ENCODE data around the gene ARNT2.
A peak's percentile ranks its signal among the peaks of the same experiment; 100 is the strongest.

Gene ARNT2

DNA sequence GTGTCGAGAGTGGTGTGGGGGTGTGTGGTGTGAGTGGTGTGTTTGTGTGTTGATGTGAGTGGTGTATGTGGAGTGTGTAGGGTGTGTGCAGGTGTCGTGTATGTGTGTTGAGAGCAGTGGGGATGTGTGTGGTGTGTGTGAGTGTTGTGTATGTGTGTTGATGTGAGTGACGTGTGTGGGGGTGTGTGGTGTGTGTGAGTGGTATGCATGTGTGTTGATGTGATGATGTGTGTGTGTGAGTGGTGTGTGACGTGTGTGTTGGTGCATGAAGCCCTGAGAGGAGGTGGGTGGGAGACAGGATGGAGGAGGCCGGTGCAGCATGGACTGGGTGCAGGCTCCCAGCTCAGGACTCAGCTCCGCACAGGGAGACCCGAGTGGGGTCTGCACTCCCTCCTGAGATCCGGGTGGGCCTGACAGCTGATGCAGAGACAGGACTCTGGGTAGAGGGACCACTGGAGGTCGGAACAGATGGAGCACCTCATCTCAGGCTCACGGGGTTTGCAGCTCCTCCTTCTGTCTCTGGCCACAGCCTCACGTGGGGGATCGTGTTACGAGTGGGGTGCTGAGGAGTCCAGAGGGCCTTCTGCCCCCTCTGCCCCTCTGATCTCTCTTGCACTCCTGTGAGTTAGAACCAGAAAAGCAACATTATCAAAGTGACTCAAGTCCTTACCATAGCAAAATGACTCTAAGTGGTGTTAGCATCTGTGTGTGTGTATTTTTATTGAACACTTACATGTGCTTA lies 41.3 kb downstream of the ARNT2 start:
- no peak overlapping the region for H3K4me3 ChIP-seq (ENCODE audit: low read length)
- no peak overlapping the region for H3K27ac ChIP-seq (ENCODE audit: low read length)
- H3K9ac ChIP-seq (ENCODE audit: low read depth, low read length), result no peak overlapping the region
- H3K36me3 ChIP-seq (ENCODE audit: insufficient read depth, low read depth, low read length), result no peaks in the 10 kb centered on the region
- H3K4me1 ChIP-seq (ENCODE audit: insufficient read depth, low read length), result peaks cover 1% of the 10 kb centered on the region; the same call in 1 of the 2 replicates
- H3K27me3 ChIP-seq (ENCODE audit: insufficient read depth, low read length), result no peaks in the 10 kb centered on the region
- no peaks in the 10 kb centered on the region for H3K9me3 ChIP-seq (ENCODE audit: insufficient read depth, low read depth, low read length)

DNA sequence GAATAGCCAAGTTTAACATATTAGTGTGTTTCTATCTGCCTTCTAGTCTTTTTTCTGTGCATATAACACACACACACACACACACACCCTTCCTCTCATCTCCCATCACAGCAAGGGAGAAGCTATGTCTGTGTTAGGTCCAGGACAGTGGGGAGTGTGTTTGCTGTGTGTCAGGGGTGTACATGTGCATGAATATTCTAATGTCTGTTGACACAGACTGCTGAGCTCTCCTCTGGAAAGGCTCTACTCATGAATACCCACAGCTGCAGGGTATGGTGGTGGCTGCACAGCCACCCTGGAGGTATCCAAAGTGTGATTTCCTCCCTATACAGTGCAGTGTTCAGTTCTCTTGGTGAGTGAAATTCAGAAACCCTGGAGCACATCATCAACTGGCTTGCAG lies 42.9 kb downstream of the ARNT2 start:
- no peak overlapping the region for H3K9ac ChIP-seq (ENCODE audit: low read depth, low read length)
- no peak overlapping the region for H3K27ac ChIP-seq (ENCODE audit: low read length)
- peaks cover 14% of the 10 kb centered on the region; the same call in 1 of the 2 replicates for H3K4me1 ChIP-seq (ENCODE audit: insufficient read depth, low read length)
- no peaks in the 10 kb centered on the region for H3K36me3 ChIP-seq (ENCODE audit: insufficient read depth, low read depth, low read length)
- no peaks in the 10 kb centered on the region for H3K9me3 ChIP-seq (ENCODE audit: insufficient read depth, low read depth, low read length)
- H3K27me3 ChIP-seq (ENCODE audit: insufficient read depth, low read length), result no peaks in the 10 kb centered on the region
- no peak overlapping the region for H3K4me3 ChIP-seq (ENCODE audit: low read length)

DNA sequence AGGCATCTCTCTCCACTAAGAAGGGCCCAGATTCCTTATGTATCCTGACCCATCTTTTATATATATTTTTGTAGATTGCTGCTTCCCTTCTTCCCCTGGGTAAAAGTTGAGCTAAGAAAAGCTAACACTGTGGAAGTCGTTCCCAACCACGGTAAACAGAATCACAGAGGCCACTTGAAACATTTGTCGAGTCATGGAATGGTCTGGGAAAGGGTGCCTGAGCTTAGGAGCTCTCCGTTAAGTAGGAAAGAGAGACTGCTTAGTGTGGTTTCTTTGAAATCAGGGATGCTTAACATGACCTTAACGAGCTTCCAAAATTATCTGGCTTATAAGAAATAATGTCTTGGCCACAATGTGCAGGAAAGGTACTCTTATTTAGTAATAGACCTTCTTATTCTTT lies 45.6 kb downstream of the ARNT2 start:
- Histone ChIP-seq H3K27ac (ENCODE audit: low read length) (no peak overlapping the region), H3K9me3 (ENCODE audit: insufficient read depth, low read depth, low read length) (no peaks in the 10 kb centered on the region), H3K4me1 (ENCODE audit: insufficient read depth, low read length) (peaks cover 14% of the 10 kb centered on the region; the same call in 1 of the 2 replicates), H3K27me3 (ENCODE audit: insufficient read depth, low read length) (no peaks in the 10 kb centered on the region), H3K9ac (ENCODE audit: low read depth, low read length) (no peak overlapping the region), H3K4me3 (ENCODE audit: low read length) (no peak overlapping the region), H3K36me3 (ENCODE audit: insufficient read depth, low read depth, low read length) (no peaks in the 10 kb centered on the region)

DNA sequence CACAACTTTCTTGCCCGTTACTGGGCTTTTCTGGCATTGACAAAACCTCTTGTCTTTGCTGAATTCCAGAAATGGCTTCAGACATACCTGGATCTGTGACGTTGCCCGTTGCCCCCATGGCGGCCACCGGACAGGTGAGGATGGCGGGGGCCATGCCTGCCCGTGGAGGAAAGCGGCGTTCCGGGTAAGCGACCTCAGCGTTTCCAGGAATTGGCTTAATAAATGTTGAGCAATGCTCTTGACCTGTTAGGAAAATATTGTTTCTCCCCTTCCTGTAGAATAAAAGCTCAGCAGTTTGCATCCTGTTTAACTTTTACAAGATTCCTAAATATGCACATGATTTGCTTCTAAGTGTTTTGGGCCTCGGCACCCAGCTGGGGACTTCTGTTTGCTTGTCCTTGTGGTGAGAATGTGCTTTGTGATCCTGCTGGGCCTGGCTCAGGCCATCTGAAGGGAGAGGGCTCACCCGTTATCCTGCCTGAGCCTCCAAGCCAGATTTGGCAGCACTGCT lies 46.7 kb downstream of the ARNT2 start:
- H3K27ac ChIP-seq (ENCODE audit: low read length), result no peak overlapping the region
- H3K36me3 ChIP-seq (ENCODE audit: insufficient read depth, low read depth, low read length), result no peaks in the 10 kb centered on the region
- H3K4me1 ChIP-seq (ENCODE audit: insufficient read depth, low read length), result peaks cover 14% of the 10 kb centered on the region; the same call in 1 of the 2 replicates
- H3K9ac ChIP-seq (ENCODE audit: low read depth, low read length), result no peak overlapping the region
- H3K27me3 ChIP-seq (ENCODE audit: insufficient read depth, low read length), result no peaks in the 10 kb centered on the region
- H3K4me3 ChIP-seq (ENCODE audit: low read length), result peak overlapping the region; percentile 17; the same call in 1 of the 2 replicates
- no peaks in the 10 kb centered on the region for H3K9me3 ChIP-seq (ENCODE audit: insufficient read depth, low read depth, low read length)

DNA sequence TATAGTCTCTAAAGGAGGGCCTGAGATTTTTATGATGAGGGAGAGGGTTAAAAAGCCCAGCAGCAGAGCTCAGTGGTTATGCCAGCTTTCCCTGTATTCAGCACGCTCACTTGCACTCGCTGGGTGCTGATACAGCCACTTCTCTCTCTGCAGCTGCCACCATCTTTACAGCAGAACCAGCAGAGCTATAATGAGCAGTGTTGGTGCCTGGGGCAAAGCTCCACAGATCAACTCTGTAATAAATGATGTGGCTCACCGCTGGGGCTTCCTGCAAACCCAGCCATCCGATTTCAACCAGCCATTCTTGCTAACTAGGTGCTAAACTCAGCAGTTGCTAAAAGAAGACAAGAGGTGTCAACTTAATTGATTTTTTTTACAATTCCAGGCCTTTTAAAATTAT lies 48.0 kb downstream of the ARNT2 start:
- no peak overlapping the region for H3K4me3 ChIP-seq (ENCODE audit: low read length)
- peaks cover 14% of the 10 kb centered on the region; the same call in 1 of the 2 replicates for H3K4me1 ChIP-seq (ENCODE audit: insufficient read depth, low read length)
- H3K27me3 ChIP-seq (ENCODE audit: insufficient read depth, low read length), result no peaks in the 10 kb centered on the region
- H3K9ac ChIP-seq (ENCODE audit: low read depth, low read length), result no peak overlapping the region
- no peaks in the 10 kb centered on the region for H3K36me3 ChIP-seq (ENCODE audit: insufficient read depth, low read depth, low read length)
- H3K27ac ChIP-seq (ENCODE audit: low read length), result no peak overlapping the region
- H3K9me3 ChIP-seq (ENCODE audit: insufficient read depth, low read depth, low read length), result no peaks in the 10 kb centered on the region

DNA sequence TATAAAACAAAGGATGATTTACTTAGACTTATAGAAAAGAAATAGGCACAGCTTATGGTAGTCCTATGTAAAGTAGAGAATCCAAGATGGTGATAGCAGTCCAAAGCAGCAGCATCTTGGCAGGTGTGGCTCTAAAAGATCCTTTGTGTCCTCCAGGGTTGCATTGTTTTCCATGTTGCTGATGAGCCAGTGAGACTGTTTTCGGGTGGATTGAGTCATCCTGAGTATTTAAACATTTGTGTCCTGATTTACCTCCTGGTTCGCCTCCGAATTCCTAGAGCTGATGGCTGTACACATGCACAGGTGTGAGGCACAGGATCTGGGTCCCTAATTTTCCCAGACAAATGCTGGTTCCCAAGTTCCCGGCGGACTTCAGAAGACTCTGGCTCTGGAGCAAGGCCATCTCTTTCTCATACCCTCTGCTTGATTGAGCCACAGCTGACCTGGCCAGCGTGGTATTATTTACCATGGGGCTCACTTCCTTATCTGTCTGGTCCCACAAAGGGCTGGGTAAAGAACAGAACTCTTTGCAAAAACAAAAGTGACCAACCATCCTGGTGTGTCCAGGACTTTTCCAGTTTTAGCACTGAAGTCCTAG lies 51.0 kb downstream of the ARNT2 start:
- Histone ChIP-seq H3K36me3 (ENCODE audit: insufficient read depth, low read depth, low read length) (no peaks in the 10 kb centered on the region), H3K27ac (ENCODE audit: low read length) (no peak overlapping the region), H3K9ac (ENCODE audit: low read depth, low read length) (no peak overlapping the region), H3K4me3 (ENCODE audit: low read length) (no peak overlapping the region), H3K9me3 (ENCODE audit: insufficient read depth, low read depth, low read length) (no peaks in the 10 kb centered on the region), H3K4me1 (ENCODE audit: insufficient read depth, low read length) (peaks cover 14% of the 10 kb centered on the region; the same call in 1 of the 2 replicates), H3K27me3 (ENCODE audit: insufficient read depth, low read length) (no peaks in the 10 kb centered on the region)

DNA sequence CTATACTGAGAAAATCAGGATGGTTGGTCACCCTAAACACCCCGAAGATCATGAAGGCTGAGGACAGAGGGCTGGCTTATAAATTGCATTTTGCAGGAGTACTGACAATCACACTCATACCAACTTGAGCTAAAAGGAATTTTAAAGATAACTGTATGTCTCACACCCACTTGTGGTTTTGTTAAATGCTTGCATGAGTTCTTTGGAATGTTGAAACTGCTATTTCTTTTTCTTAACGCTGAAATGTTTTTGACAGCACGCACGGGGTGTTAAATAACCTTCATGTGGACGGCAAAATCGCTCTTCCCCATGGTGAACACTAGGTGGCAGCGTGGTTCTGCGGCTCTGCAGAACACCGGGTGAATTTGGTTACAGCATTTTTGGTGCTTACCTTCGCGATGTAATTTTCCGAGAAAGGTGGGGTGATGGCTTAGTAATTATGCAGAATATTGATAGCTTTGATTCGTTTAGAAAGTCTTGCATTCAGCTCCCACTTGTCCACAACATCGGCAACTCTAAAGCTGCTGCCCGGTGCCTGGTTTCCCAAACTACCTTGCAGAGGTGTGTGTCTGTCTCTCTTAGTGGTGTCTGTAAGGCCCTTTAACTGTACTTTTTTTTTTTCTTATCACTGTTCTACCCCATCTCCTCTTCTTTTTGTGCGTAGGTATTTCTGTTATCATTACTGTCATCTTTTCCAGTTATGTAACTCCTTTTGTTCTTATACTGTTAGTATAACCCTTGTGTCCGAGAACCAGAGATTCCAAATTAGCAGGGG lies 51.7 kb downstream of the ARNT2 start:
- no peak overlapping the region for H3K4me3 ChIP-seq (ENCODE audit: low read length)
- H3K9ac ChIP-seq (ENCODE audit: low read depth, low read length), result no peak overlapping the region

DNA sequence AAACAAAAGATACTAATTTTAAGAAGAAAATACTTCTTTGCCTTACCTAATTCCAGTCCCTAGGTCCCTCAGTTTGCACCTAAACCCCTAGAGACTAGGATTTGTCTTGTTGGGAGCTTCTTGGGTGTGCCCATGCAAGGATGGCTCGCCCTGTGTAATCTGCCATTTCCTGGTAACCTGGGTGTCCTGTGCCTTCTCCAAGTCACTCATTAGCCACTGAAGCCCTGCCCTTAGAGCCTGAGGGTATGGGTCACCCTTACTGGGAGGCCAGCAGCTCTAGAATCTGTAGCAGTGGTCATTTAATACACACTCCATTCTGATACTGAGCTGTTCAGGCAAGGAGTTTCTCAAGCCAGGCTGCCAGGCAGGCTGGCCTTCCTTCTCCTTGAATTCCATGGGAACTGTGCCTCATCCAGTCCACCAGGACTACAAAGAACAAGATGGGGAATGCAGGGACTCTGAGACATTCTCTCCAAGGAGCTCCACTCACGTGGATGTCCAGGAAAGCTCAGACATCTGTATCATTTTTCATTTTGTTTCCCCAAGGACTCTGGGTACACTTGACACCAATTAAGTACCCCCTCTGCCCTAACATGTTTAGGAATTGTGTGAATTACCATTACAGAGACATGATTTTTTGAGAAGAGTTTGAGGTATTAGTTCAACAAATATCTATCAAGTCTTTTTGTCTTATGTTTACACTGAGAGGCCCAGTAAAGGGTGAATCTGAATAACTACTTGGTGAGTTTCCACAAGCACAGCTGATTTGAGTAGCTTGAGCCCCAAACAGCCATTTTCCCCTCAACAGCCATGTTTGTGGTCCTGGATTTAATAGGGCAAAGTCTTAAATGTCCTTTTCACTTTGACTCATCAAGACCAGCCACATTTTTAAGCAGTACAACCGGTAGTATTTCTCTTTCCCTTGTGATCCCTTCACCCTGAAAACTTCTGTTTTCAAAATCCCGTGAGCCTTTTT lies 52.6 kb downstream of the ARNT2 start:
- Histone ChIP-seq H3K9ac (ENCODE audit: low read depth, low read length) (no peak overlapping the region), H3K27ac (ENCODE audit: low read length) (no peak overlapping the region), H3K36me3 (ENCODE audit: insufficient read depth, low read depth, low read length) (no peaks in the 10 kb centered on the region)

More for the DNA sequence above, 51.7 kb downstream of the ARNT2 start:
- Histone ChIP-seq H3K27me3 (ENCODE audit: insufficient read depth, low read length) (no peaks in the 10 kb centered on the region), H3K4me1 (ENCODE audit: insufficient read depth, low read length) (peaks cover 9% of the 10 kb centered on the region; the same call in 1 of the 2 replicates), H3K9me3 (ENCODE audit: insufficient read depth, low read depth, low read length) (no peaks in the 10 kb centered on the region), H3K27ac (ENCODE audit: low read length) (no peak overlapping the region), H3K36me3 (ENCODE audit: insufficient read depth, low read depth, low read length) (no peaks in the 10 kb centered on the region)

DNA sequence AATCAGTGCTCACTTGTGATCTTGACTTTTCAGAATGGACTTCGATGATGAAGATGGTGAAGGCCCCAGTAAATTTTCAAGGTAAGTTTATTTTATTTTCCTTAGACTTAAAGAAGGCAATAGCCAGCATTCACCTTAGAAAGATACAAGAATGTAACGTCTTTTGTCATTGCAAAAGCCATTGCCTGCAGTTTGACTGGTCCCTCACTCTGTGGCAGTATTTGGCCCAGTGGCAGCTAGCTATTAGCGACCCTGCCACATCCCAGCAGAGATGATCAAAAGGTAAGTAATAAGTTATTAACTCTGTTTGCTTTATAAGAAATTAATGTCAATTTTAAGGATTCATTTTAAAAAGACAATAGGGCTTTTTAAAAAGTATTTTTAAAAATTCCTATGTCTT lies 53.7 kb downstream of the ARNT2 start:
- Histone ChIP-seq H3K4me3 (ENCODE audit: low read length) (no peak overlapping the region), H3K9me3 (ENCODE audit: insufficient read depth, low read depth, low read length) (no peaks in the 10 kb centered on the region), H3K27me3 (ENCODE audit: insufficient read depth, low read length) (no peaks in the 10 kb centered on the region), H3K36me3 (ENCODE audit: insufficient read depth, low read depth, low read length) (no peaks in the 10 kb centered on the region), H3K27ac (ENCODE audit: low read length) (no peak overlapping the region), H3K9ac (ENCODE audit: low read depth, low read length) (no peak overlapping the region), H3K4me1 (ENCODE audit: insufficient read depth, low read length) (no peaks in the 10 kb centered on the region)

More for the DNA sequence above, 52.6 kb downstream of the ARNT2 start:
- Histone ChIP-seq H3K4me1 (ENCODE audit: insufficient read depth, low read length) (peaks cover under 1% of the 10 kb centered on the region; the same call in 1 of the 2 replicates), H3K9me3 (ENCODE audit: insufficient read depth, low read depth, low read length) (no peaks in the 10 kb centered on the region), H3K27me3 (ENCODE audit: insufficient read depth, low read length) (no peaks in the 10 kb centered on the region), H3K4me3 (ENCODE audit: low read length) (no peak overlapping the region)

DNA sequence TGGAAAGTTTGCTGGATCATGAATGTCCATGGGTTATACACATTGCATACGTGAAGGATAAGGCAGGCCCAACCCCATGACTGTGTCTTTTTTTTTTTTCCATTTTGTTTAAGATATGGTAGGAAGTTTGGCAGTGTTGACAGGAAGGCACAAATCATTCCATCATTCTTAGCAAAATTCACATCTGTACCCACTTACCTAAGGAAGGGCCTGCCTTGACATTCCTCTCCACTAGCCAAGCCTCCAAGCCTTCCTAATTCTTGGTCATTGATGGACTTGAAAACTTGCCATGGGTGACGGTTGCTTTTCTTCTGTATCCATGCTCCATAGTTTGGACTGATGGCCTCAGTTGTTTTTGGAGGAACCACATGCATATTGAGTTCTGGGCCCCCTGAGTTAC lies 54.4 kb downstream of the ARNT2 start:
- Histone ChIP-seq H3K9me3 (ENCODE audit: insufficient read depth, low read depth, low read length) (no peaks in the 10 kb centered on the region), H3K36me3 (ENCODE audit: insufficient read depth, low read depth, low read length) (no peaks in the 10 kb centered on the region), H3K27me3 (ENCODE audit: insufficient read depth, low read length) (no peaks in the 10 kb centered on the region), H3K4me1 (ENCODE audit: insufficient read depth, low read length) (no peaks in the 10 kb centered on the region), H3K9ac (ENCODE audit: low read depth, low read length) (no peak overlapping the region), H3K4me3 (ENCODE audit: low read length) (no peak overlapping the region), H3K27ac (ENCODE audit: low read length) (no peak overlapping the region)

DNA sequence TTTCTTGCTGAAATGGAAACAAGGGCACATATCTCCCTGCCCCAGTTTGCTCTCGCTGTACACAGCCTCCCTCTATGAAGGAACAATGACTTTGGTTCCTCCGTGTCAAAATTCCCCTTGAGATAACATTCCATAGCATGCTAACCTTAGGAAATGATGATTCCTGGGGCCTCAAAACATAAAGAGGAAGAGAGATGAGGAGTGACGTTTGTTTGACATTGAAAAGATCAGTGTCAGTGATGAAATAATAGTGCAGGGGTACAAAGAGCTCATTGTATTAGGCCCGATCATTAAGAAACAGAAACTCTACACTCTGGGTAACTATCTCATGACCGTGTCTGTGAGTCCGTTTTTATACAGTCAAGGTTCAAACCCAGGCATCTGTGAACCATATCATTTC lies 55.2 kb downstream of the ARNT2 start:
- Histone ChIP-seq H3K27ac (ENCODE audit: low read length) (no peak overlapping the region), H3K9ac (ENCODE audit: low read depth, low read length) (no peak overlapping the region), H3K36me3 (ENCODE audit: insufficient read depth, low read depth, low read length) (no peaks in the 10 kb centered on the region), H3K9me3 (ENCODE audit: insufficient read depth, low read depth, low read length) (no peaks in the 10 kb centered on the region), H3K4me1 (ENCODE audit: insufficient read depth, low read length) (no peaks in the 10 kb centered on the region), H3K4me3 (ENCODE audit: low read length) (no peak overlapping the region), H3K27me3 (ENCODE audit: insufficient read depth, low read length) (no peaks in the 10 kb centered on the region)
